ENCODE results near the gene ANG.

- TF ChIP-seq CTCF (IDR thresholded peaks at IDR 0.05; ENCODE audit: low read depth, low read length) (no peak), EZH2phosphoT487 (IDR thresholded peaks at IDR 0.05; ENCODE audit: low read depth) (no peak)
Observed at GRCh38 chr14:20644520-20644919, 44.0 kb upstream of the ANG start.
